GM19452 (cell line): ENCODE results near the gene MRPS5.

Experiments
- ATAC-seq: cut with Tn5 transposase; IDR thresholded peaks from one replicate; pipeline ENCODE4 v1.9.1; 2021; ENCODE audit not compliant: unreplicated experiment

The MRPS5 gene

DNA sequence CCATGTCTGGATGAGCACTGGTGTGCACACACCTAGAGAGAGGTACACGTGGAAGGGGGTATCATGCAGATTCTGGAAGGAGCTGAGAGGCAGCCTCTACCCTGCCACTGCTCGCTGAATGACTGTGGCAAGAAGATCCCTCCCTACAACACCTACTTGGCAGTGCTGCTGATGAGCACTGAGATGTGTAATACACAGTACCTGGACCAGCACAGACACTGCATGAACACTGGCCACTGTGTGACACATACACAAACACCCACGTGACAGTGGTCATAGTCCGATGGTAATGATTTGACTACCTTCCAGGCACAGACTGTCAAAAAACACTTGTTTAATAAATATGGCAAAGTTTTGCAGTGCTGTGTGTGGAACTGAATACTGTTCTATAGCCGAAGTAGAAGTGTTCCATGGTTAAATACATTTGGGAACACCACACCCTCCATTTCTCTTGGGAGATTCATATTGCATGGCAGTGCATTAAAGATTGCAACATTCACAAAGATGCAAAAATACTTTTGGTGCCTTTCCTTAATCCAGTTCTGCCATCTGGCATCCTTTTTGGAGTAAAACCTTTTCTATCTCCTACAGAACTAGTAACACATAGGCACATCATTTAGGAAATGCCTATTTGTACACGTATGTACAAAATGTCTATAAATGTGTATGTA lies 29.6 kb downstream of the MRPS5 start:
- ATAC-seq, result no peak

DNA sequence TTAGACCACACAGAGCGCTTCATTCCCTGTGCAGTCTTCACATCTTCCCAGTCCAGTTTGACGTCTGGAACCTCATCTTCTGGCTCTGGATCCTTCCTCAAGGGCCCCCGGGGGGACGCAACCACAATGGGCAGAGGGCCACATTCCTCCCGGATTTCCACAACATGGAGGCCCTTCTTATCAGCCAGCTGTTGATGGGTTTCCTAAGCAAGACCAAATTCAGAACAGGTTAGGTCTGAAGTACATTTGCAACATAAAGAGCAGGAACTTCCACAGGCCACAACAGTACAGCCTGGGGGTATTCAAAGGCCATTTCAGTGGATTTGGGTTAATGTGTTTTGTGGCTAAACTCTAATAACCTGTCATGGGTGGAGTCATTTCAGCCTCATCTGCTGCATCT lies 34.2 kb downstream of the MRPS5 start:
- no peak for ATAC-seq

DNA sequence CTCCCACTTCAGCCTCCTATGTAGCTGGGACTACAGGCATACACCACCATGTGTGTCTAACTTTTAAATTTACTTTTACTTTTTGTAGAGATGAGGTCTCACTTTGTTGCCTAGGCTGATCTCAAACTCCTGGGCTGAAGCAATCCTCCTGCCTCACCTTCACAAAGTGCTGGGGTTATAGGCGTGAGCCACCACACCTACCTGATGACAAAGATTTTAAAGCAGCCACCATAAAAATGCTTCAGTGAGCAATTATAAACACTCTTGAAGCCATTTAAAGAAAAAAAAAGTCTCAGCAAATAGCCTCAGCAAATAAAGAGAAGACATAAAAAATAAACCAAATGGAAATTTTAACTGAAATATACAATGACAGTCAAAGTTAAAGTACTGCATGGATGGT lies 35.6 kb downstream of the MRPS5 start:
- ATAC-seq, result no peak

DNA sequence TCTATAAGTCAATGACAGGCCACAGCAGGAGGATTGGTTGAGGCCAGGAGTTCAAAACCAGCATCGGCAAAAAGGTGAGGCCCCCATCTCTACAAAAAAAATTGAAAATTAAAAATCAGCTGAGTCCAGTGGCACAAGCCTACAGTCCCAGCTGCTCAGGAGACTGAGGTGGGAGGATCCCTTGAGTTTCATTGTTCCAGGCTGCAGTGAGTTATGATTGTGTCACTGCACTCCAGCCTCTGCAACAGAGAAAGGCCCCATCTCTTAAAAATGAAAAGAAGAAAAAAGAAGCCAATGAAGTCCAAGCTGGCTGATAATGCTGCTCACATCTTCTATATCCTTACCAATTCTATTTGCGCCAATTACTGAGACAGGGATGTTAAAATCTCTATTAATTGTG lies 39.1 kb downstream of the MRPS5 start:
- no peak for ATAC-seq

DNA sequence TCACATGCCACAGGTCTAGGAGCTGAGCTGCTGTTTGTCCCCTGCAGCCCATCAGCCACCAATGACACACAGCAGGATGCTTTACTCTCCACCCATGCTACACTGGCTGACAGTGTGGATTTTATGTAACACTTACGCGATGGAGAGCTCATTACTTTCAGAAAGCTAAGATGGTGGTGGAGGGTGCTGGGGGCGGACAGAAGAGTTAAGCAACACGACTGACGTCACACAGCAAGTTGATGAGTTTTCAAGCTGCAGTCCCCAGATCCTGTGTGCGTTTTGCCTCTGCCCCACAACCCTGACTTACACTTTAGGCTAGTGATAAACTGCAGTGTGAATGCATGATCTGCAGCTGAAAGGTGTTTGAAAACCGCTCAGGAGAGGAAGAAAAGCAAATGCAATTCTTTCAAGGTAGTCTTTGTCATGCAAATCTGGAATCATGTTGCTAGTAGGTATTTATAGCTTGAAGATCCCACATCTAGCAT lies 42.4 kb downstream of the MRPS5 start:
- ATAC-seq, result no peak

DNA sequence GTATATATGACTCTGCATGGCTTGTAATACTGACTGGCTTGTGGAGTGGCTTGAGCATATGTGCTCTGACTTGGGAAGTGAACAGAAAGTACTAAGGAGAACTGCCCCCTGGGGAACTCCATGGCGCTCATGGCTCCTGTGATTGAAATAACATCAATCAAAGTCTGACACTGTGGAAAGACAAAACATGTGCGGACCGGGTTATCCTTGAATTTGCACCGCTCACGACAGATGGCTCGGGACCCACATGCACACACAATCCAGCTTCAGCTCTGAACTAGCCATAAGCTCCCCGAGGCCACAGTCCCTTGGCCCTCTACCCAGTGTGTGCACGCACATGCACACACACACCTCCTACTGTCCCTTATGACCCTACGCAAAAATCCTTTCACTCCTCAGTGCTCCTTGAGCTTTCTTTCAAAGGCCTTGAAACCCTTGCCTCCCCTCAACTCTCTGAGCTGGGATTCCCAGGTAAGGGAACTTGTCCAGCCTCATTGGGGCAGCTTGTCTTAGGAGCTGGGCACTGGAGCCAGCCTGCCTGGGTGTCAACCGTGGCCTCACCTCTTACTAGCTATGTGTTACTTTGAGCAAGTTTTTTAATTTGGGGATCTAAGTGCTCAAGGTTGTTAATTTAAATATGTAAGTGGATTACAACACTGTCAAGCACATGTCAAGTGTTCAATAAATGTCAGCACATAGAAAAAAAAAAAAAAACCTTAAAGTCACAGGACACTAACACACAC lies 43.6 kb downstream of the MRPS5 start:
- ATAC-seq, result no peak

DNA sequence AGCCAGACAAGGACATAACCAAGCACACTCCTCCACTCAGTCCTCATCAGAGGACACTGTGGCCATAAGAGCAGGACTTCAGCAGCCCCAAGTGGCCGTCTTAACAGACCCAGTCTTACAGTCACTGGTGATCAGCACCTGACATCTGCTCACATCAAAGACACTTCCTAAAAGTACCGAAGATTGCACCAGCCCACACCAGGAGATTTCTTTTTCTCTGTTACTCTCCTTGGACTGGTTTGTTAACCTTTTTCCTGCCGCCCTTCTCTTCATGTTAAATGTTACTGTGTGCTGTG lies 44.1 kb downstream of the MRPS5 start:
- no peak for ATAC-seq

DNA sequence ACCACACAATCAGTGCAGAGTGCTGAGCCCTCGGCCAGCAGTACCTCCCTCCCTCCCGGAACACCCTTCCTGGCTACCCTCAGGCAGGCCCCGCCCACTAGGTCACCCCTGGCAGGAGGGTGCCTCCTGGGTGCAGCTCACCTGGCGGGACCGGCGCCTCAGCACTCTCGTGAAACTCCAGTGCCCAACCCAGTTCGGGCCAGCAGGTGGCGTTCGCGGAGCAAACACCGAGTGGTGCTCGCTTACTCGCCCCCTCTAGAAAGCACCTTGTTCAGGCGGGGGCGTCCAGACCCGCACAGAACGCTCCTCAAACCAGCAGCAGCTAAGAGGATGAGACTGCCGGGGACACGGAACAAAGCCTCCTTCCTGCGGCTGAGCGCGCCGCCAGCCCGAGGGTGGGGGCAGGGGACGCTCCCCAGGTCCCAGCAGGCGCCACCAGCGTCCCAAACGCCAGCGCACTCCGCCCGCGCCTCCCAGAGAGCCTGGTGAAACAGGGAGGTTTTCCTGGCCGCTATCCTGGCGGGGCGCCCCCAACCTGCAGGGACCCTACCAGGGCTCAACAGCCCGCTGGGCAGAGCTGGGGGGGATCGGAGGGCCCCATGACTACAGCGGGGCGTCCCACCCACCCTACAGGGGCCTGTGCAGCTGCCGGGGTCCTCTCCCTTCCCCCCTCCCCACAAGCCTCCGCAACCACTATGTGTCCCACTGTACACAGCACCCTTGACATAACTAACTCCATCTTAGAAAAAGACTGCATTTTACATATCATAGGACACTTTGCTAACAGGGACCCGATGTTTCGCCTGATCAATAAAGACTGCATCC lies 44.7 kb downstream of the MRPS5 start:
- ATAC-seq, result peak; percentile 82

DNA sequence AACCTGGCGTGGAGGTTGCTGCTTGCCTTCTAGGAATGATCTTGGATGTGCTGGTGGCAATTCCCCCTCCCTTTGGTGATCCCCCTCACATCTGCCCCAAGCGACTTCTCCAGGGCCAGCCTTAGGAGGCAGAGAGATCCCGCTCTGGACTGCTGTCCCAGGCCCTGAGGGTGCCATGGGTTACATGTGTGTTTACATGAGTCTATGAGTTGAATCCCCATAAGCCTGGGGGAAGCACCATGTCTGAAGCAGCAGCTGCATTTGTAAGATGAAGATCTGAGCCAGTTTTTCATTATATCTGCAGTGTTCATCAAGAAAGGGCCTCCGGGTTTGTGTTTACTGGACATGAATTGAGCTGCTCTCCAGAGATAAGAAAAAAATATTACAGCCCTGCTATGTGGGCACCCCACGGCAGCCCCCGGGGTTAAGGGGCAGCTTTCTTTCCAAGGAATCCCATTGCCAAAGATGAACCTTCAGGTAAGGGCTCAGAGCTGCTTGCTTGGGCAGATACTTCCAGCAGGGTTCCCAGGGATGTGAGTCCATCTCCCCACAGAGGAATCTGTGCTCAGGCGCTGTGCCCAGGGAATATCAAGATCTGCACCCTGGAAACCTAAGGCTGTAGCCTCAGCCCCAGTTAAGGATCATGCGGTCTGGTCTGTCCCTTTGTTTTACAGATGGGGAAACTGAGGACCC lies 46.0 kb downstream of the MRPS5 start:
- ATAC-seq, result no peak

DNA sequence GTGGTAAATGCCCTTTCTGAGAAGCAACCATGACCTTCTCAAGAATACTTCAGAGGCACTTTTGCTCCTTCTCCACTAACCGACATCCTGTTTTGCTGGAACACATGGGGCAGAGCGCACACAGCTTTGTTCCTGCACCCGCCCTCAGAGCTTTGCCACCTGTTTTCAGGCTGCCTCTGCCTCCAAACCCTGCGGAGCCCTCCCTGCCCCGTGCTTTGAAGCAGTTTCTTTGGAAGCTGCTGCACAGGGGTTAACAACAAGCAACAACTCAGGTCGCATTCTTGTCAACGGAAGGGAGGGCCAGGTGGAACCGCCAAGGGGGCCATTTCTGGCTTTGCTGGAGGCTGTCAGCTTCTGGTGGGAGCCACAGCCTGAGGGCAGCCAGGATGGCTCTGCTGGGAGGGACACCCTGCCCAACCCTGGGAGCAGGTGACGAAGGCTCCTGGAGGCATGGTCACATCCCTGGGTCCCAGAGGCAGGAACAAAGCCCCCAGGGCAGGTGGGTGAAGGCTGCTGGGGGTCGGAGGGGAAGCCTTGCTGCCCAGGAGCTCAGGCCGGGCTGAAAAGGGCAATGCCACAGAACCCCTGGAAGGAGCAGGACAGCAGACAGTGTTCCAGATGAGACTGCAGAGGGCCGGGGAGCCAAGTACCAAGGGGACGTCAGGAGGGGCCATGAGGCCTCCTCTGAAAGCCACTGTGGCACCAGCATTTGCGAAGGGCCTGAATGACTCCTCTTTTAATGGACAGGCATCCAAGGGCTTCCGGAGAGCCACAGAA lies 46.8 kb downstream of the MRPS5 start:
- no peak for ATAC-seq

DNA sequence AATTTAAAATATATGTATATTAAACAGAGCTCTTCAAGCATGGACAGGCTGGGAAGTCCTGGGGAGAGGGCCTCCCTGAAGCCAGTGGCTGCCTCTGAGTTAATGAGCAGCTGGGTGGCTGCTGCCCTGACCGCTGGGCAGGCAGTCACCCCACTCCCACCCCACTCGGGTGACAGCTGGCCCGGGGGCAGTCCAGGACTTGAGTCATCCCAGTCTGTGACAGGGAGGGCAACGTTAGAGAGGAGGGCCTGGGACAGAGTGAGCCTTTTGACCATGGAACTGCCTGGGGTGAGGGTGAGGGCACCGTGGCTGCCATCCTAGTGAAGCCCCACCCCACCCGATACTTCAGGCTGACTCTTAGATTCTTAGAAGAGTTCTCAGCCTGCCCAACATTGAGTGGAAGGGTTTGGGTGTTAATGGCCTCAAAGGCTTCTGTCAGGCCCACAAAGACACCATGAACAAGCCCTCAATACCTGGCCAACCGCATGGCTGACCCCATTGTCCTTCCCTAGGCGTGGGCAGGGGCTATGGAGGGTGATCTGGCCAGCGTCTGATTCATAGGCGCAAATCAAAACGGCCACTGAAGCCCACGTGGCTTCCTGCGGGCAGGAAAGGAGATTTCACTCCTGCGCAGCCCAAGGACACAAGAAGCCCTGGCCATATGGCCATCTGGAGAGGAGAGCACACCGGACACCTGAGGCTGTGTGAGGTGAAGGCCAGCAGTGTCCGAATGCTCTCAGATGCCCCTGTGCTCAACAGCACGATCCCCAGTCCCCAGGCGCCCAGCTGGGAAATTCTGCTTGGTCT lies 47.5 kb downstream of the MRPS5 start:
- no peak for ATAC-seq

DNA sequence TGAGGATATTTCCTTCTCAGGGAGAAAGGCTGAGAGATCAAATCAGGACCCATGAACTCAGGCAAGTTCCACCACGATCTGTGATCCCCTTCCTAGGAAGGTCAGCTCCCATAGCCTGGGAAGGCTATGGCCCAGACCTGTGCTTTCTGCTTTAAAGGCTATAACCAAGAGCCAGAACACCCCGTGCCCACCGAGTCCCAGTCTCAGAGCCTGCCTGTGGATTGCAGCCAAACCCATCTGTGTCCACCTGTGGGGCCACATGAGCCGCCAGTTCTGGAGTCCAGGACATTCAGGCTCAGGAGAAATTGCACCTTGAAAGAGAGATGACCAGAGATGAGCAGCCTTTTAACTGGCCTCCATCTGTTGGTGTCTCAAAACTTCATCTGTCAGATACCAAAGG lies 49.2 kb downstream of the MRPS5 start:
- no peak for ATAC-seq

DNA sequence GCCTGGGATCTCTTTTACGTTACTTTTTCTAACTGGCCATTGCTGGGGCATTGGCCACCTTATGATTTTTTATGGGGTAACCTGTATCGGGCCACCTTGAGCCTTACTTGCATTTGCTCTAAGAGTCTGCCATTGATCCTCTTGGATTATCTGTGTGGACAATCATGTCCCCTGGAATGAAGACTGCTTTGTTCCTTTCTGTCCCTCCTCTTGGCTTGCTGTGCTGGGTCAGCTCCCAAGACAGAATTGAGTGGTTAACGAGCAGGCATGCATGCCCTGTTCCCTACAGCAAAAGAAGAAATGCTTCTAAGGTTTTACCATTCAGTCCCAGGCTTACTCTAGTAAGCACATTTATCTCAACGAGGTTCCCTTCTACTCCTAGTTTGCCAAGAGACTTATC lies 49.8 kb downstream of the MRPS5 start:
- no peak for ATAC-seq

DNA sequence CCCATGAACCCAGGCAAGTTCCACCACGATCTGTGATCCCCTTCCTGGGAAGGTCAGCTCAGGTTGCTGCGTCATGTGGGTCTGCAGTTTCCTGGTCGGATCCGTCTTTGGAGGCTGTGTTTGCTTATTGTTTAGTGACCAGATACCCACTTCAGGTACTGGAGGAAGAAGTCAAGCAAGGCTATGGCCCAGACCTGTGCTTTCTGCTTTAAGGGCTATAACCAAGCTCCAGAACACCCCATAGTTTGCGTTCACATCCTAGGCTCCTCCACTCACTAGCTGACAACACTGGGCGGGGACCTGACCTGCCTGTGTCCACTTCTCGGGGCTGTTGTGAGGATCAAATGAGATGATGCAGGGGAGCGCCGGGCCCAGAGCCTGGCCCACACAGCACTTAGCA lies 52.1 kb downstream of the MRPS5 start:
- no peak for ATAC-seq

DNA sequence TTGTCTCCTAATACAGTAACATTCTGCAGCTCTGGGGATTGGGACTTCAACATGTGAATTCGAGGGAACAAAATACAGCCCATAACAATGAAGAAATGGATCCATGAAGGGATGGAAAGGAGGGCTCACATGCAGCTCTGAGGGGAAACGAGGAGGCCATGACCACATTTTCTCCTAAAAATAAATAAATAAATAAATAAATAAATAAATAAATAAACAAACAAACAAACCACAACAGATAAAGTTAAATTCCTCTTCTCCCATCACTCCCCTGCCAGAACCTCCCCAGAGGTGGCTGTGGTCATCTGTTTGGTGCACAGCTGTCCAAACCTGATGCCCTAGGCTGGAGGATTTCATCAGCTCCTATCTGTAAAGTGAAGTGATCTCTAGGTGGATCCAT lies 53.4 kb downstream of the MRPS5 start:
- ATAC-seq, result no peak

DNA sequence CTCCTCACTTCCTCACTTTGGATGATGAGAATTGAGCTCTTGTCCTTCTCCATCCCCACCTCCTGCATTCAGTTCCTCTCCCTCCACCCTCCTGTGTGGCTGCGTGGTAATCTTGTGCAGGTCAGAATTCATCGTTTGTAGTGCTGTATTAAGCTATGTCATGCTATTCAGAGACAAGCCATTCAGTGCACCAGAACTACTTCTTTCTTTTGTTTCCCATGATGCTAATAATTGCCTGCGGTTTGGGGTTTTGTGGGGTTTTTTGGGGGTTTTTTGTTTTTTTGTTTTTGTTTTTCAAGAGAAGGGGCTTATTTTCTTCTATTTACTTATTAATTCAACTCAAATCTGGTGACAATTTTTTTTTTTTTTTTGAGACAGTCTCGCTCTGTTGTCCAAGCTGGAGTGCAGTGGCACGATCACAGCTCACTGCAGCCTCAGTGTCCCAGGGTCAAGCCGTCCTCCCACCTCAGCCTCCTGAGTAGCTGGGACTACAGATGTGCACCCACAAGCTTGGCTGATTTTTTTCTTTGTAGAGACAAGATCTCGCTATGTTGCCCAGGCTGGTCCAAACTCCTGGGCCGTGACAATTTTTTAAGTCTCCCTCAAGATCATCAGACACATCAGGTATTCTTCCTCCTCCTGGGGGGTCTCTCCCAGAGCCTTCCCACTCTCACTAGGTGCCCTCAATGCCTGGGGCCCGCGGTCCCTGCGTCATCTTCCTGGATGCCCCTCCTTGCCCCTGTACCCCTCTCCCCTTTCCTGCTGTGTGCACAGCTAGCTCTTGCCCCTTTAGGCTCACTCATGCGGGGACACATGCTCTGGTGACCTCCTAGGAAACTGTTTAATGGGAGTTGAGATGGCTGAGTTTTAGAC lies 58.3 kb downstream of the MRPS5 start:
- peak; percentile 67 for ATAC-seq

DNA sequence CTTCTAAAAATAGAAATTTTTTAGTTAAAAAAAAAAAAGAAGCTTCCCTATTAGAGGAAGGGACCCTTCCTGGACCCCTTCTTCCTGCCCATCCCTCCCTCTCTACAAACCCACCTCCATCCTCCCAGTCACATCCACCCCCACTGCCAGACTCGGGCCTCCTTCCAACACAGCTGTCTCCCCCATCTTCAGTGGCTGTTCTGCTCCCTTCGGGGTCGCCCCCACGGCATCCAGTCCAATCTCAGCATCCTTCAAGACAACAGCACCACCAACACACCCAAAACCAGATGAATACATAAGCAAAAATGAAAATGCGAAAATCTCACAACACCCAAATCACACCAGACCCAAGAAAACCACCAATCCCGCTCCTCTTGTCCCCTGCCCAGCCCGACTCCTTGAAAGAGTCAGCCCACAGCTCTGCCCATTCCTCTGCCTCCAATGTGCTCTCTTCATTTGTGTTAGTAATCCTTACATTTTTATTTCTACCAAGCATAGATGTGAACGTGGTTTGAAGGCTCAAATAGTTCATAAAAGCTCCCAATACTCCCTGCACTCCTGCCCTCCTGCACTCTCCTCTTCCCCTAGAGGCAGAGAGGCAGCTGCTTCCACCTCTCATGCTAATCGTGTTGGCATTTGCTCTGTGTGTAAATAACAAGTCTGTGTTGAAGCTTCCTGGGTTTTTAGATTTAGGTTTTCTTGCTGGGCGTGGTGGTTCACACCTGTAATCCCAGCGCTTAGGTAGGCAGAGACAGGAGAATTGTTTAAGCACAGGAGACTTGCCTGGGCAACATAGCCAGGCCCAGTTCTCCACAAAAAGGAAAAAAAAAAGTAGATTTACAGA lies 59.1 kb downstream of the MRPS5 start:
- ATAC-seq, result peak; percentile 20

DNA sequence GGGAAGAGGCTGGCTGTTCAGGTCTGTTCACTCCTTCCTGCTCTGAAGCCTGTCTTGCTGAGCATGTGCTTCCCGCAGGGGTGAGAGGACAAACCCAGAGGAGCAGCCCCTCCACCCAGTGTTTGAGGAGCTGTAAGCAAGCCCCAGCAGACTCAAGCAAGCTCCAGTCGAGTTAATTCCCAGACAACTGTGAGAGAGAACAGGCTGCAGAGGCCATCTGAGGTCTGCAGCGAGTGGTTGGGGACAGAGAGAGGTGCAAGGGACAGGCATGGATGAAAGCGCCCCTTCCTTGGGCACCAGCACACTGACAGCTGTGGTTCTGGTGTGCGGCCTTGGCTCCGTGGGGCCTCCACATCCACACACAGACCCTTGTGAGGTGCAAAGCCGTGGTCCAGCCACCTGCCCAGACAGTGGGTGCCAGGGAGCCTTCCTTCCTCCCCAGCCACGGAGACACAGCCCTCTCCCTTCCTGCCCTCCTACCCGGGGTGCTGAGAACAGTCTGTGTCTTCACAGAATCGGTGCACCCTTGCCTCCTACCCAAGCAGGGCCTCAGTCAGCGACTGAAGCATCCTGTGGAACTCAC lies 59.9 kb downstream of the MRPS5 start:
- ATAC-seq, result no peak
